Esophagus squamous epithelium (tissue), 4 donors: Measurements from ENCODE around the gene NUBPL.

Experiments
- CTCF ChIP-seq, 6 experiments: fragments of 450-650 bp in 4 of 6; fragments of 200-600 bp in 2 of 6; sonication (generic) in 2 of 6; IDR thresholded peaks; one replicate each; pipeline ENCODE4 v1.5.1; 2016 to 2019; ENCODE audit warnings: antibody characterized with exemption in 6 of 6, mild to moderate bottlenecking in 4 of 6, moderate library complexity in 4 of 6
- POLR2A ChIP-seq, 4 donors: fragments of 450-650 bp; IDR thresholded peaks; one replicate each; pipeline ENCODE4 v1.6.1; 2017; ENCODE audit warnings: antibody characterized with exemption in 4 of 4, mild to moderate bottlenecking in 4 of 4, moderate library complexity in 3 of 4

GRCh38 chr14:31909977-31910376, 348.8 kb downstream of the NUBPL start:
- TF ChIP-seq CTCF (IDR thresholded peaks at IDR 0.05) (no peak), POLR2A (IDR thresholded peaks at IDR 0.05) (no peak)
